Testis (tissue), 2 donors: Measurements from ENCODE around the gene MAN2B2.

Experiments
- CTCF ChIP-seq, 3 experiments: fragments of 450-650 bp in 2 of 3; fragments of 200-600 bp in 1 of 3; sonication (generic) in 1 of 3; IDR thresholded peaks; one replicate each; pipeline ENCODE4 v1.5.1; 2016 to 2019; ENCODE audit warnings: antibody characterized with exemption in 3 of 3, mild to moderate bottlenecking in 2 of 3, moderate library complexity in 1 of 3
- POLR2A ChIP-seq: fragments of 450-650 bp; IDR thresholded peaks from one replicate; pipeline ENCODE4 v1.6.1; 2017; ENCODE audit warnings: antibody characterized with exemption, mild to moderate bottlenecking, moderate library complexity

GRCh38 chr4:6560416-6561172 lies 14.4 kb upstream of the MAN2B2 start:
- TF ChIP-seq POLR2A (no peak), CTCF (IDR thresholded peaks at IDR 0.05) (no peak)
